ENCODE measurements around the gene TSPAN18. TPM values are rescaled to one million over a fixed set of nuclear protein-coding genes. Genes with fewer than 3 reads are reported as not detected.

Gene TSPAN18
- total RNA-seq, 4 donors from 2014 or later: 27.7 to 70.1 (median 50.2) TPM

DNA sequence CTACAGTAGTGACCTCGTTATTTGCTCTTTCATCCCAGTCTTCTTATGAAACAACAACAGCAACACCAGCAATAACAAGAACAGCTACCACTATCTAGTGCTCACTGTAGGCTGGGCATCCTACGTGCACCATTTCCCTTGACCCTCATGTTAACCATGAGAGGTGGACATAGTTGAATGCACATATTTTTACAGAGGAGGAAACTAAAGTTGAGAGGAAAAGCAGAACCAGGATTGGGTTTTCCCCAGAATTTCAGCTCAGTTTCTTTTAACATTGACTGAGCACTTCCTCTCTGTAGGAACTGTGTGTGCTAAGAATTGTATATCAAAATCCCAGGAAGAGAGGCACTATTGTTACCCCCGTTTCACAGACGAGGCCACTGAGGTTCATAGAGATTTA, 39.4 kb upstream of the TSPAN18 start:
- 77% methylated on average over 4 of the region's 4 CpGs for WGBS
- intact Hi-C loops (cut with DNase I): no loop called here
- TF ChIP-seq CTCF (IDR thresholded peaks at IDR 0.05): no peak
- no peak for TF ChIP-seq POLR2A (IDR thresholded peaks at IDR 0.05; ENCODE audit: low read depth)
- no peak for TF ChIP-seq EP300 (IDR thresholded peaks at IDR 0.05)
- TF ChIP-seq POLR2AphosphoS5 (IDR thresholded peaks at IDR 0.05): no peak

GRCh38 chr11:44689265-44689664, 37.5 kb upstream of the TSPAN18 start:
- Histone ChIP-seq H3K9me3 (no peaks in the 10 kb centered on the region), H3K4me1 (no peaks in the 10 kb centered on the region), H3K36me3 (no peaks in the 10 kb centered on the region), H3K27ac (replicated peaks in 1 of 4) (no peak overlapping the region), H3K27me3 (no peaks in the 10 kb centered on the region), H3K4me3 (no peak overlapping the region)
- WGBS: 55% methylated on average over 2 of the region's 2 CpGs
- intact Hi-C loops (cut with DNase I): no loop called here
- no peak for TF ChIP-seq EP300 (IDR thresholded peaks at IDR 0.05)
- TF ChIP-seq POLR2AphosphoS5 (IDR thresholded peaks at IDR 0.05): no peak
- TF ChIP-seq CTCF (IDR thresholded peaks at IDR 0.05): no peak
- no peak for TF ChIP-seq POLR2A (IDR thresholded peaks at IDR 0.05; ENCODE audit: low read depth)
- DNase-seq (ENCODE audit: extremely low spot score): no peak

More for the DNA sequence above, 39.4 kb upstream of the TSPAN18 start:
- no peak overlapping the region for H3K4me3 ChIP-seq
- no peaks in the 10 kb centered on the region for H3K4me1 ChIP-seq
- H3K36me3 ChIP-seq: no peaks in the 10 kb centered on the region
- DNase-seq (ENCODE audit: extremely low spot score): no peak
- no peaks in the 10 kb centered on the region for H3K27me3 ChIP-seq
- no peak overlapping the region for H3K27ac ChIP-seq (replicated peaks in 1 of 4)
- H3K9me3 ChIP-seq: no peaks in the 10 kb centered on the region

- no peak for TF ChIP-seq POLR2A (IDR thresholded peaks at IDR 0.05; ENCODE audit: low read depth)
- no peak for TF ChIP-seq EP300 (IDR thresholded peaks at IDR 0.05)
- no peak for TF ChIP-seq CTCF (IDR thresholded peaks at IDR 0.05)
- no peak for TF ChIP-seq POLR2AphosphoS5 (IDR thresholded peaks at IDR 0.05)
- H3K9me3 ChIP-seq: no peaks in the 10 kb centered on the region
- intact Hi-C loops (cut with DNase I): no loop called here
- H3K27me3 ChIP-seq: no peaks in the 10 kb centered on the region
- no peaks in the 10 kb centered on the region for H3K36me3 ChIP-seq
- no peaks in the 10 kb centered on the region for H3K4me1 ChIP-seq
- no peak overlapping the region for H3K4me3 ChIP-seq
- no peak overlapping the region for H3K27ac ChIP-seq (replicated peaks in 1 of 4)
- WGBS: 83% methylated on average over 3 of the region's 3 CpGs
- no peak for DNase-seq (ENCODE audit: extremely low spot score)
Measured at GRCh38 chr11:44690651-44691050, 36.1 kb upstream of the TSPAN18 start.

GRCh38 chr11:44692460-44692859, 34.3 kb upstream of the TSPAN18 start:
- H3K36me3 ChIP-seq: no peaks in the 10 kb centered on the region
- WGBS: 95% methylated on average over 10 of the region's 10 CpGs
- TF ChIP-seq POLR2AphosphoS5 (IDR thresholded peaks at IDR 0.05): no peak
- no peak for TF ChIP-seq EP300 (IDR thresholded peaks at IDR 0.05)
- no peak for TF ChIP-seq POLR2A (IDR thresholded peaks at IDR 0.05; ENCODE audit: low read depth)
- no peak for TF ChIP-seq CTCF (IDR thresholded peaks at IDR 0.05)
- no peak overlapping the region for H3K4me3 ChIP-seq
- no peaks in the 10 kb centered on the region for H3K9me3 ChIP-seq
- H3K27ac ChIP-seq (replicated peaks in 1 of 4): no peak overlapping the region
- intact Hi-C loops (cut with DNase I): no loop called here
- no peaks in the 10 kb centered on the region for H3K4me1 ChIP-seq
- H3K27me3 ChIP-seq: no peaks in the 10 kb centered on the region
- no peak for DNase-seq (ENCODE audit: extremely low spot score)

GRCh38 chr11:44693654-44694119, 33.1 kb upstream of the TSPAN18 start:
- no peak for TF ChIP-seq CTCF (IDR thresholded peaks at IDR 0.05)
- Histone ChIP-seq H3K27ac (replicated peaks in 1 of 4) (no peak overlapping the region), H3K36me3 (no peaks in the 10 kb centered on the region), H3K4me3 (no peak overlapping the region), H3K9me3 (no peaks in the 10 kb centered on the region), H3K27me3 (no peaks in the 10 kb centered on the region), H3K4me1 (peaks cover 0 to 4% (median 0%) of the 10 kb centered on the region in 4 donors)
- WGBS: 77% methylated on average over 7 of the region's 7 CpGs
- intact Hi-C loops (cut with DNase I): no loop called here
- DNase-seq (ENCODE audit: extremely low spot score): no peak
